Measurements from ENCODE around the gene ATXN2. TPM values are rescaled to one million over a fixed set of nuclear protein-coding genes. Genes with fewer than 3 reads are reported as not detected.

ATXN2 gene
- total RNA-seq, 1 experiment from 2014 or later = 108 TPM

DNA sequence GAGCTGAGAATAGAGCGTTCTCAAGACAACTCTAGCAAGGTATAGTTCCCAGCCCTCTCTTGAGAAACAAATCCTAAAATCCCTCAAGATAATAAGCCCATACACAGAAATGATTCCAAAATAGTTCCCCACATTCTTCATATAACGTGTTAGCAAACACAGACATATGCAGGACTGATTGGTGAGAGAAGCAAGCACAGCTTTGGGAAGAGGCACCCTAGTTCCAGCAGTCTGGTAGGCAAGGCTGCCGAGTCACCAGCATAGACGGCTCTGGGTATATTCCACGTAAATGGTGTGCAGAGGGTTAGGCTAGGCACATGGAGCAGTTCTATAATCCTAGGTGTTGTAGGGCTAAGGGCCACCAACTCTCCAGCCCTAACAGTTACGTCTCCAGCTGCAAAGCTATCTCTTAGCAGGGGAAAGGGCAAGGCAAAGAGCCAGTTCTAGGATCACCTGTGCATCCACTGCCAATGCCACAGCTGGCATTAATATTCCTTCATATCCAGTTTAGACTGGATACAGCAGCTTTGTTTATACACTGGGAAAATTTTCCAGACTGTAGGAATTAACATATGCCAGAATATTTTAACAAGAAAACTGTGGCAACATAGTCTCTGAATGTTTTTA is 140.5 kb downstream of the ATXN2 start:
- intact Hi-C loops (cut with micrococcal nuclease; ENCODE audit: unreplicated experiment) = no loop called here

DNA sequence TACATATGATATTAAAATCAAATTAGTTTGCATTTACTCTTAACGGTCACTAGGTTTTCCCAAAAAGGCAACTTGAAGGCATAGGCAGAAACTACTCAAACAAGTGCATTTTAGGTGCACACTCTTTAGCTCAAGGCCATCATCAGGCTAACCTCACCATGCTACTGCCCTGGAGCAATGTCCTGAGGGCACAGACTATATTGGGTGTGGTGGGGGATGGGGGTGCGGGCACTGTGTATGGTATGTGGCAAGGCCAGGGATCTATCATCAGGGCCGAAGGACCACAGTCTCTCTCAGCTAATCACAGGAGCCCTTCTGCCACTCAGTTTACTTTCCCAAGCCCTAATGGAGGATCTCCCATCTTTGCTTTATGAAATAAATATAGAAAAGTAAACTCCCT is 141.5 kb downstream of the ATXN2 start:
- Histone ChIP-seq H3K4me3 (no peak overlapping the region), H3K27me3 (ENCODE audit: insufficient read depth, low read depth) (no peaks in the 10 kb centered on the region), H3K9me3 (ENCODE audit: insufficient read depth, low read depth) (no peaks in the 10 kb centered on the region), H3F3A (ENCODE audit: insufficient read depth, low read depth) (peaks cover 41% of the 10 kb centered on the region), H4K20me1 (ENCODE audit: insufficient read depth) (peaks cover 27% of the 10 kb centered on the region), H3K4me1 (replicated peaks; ENCODE audit: insufficient read depth) (no peaks in the 10 kb centered on the region), H3K27ac (no peak overlapping the region), H3K9me2 (ENCODE audit: insufficient read depth) (no peaks in the 10 kb centered on the region), H3K36me3 (ENCODE audit: low read depth) (peaks cover 16% of the 10 kb centered on the region; the same call in 1 of the 2 replicates), H3K79me2 (ENCODE audit: low read depth) (no peaks in the 10 kb centered on the region), H3K4me2 (no peak overlapping the region), H2AFZ (no peak overlapping the region)
- TF ChIP-seq, protein P1, sequence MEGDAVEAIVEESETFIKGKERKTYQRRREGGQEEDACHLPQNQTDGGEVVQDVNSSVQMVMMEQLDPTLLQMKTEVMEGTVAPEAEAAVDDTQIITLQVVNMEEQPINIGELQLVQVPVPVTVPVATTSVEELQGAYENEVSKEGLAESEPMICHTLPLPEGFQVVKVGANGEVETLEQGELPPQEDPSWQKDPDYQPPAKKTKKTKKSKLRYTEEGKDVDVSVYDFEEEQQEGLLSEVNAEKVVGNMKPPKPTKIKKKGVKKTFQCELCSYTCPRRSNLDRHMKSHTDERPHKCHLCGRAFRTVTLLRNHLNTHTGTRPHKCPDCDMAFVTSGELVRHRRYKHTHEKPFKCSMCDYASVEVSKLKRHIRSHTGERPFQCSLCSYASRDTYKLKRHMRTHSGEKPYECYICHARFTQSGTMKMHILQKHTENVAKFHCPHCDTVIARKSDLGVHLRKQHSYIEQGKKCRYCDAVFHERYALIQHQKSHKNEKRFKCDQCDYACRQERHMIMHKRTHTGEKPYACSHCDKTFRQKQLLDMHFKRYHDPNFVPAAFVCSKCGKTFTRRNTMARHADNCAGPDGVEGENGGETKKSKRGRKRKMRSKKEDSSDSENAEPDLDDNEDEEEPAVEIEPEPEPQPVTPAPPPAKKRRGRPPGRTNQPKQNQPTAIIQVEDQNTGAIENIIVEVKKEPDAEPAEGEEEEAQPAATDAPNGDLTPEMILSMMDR (conservative IDR thresholded peaks at IDR 0.05) = no peak
- TF ChIP-seq EZH2 (IDR thresholded peaks at IDR 0.05; ENCODE audit: low read depth) = no peak
- DNase-seq = no peak
- POLR2A ChIA-PET (ENCODE audit: unreplicated experiment) = no interaction called here
- no TSS peak for BruUV-seq (replicated peaks)
- CTCF ChIA-PET = no interaction called here
- intact Hi-C loops (cut with micrococcal nuclease; ENCODE audit: unreplicated experiment) = no loop called here

More for the DNA sequence above, 140.5 kb downstream of the ATXN2 start:
- Histone ChIP-seq H3K9me2 (ENCODE audit: insufficient read depth) (no peaks in the 10 kb centered on the region), H3K27me3 (ENCODE audit: insufficient read depth, low read depth) (no peaks in the 10 kb centered on the region), H3K79me2 (ENCODE audit: low read depth) (no peaks in the 10 kb centered on the region), H3F3A (ENCODE audit: insufficient read depth, low read depth) (peaks cover 36% of the 10 kb centered on the region; the same call in 1 of the 2 replicates), H3K36me3 (ENCODE audit: low read depth) (peaks cover 16% of the 10 kb centered on the region; the same call in 1 of the 2 replicates), H3K4me1 (replicated peaks; ENCODE audit: insufficient read depth) (no peaks in the 10 kb centered on the region), H3K9me3 (ENCODE audit: insufficient read depth, low read depth) (no peaks in the 10 kb centered on the region), H3K4me3 (no peak overlapping the region), H4K20me1 (ENCODE audit: insufficient read depth) (peaks cover 27% of the 10 kb centered on the region), H3K27ac (no peak overlapping the region), H3K4me2 (no peak overlapping the region), H2AFZ (no peak overlapping the region)
- no peak for DNase-seq
- CTCF ChIA-PET = no interaction called here
- no TSS peak for BruUV-seq (replicated peaks)
- no peak for TF ChIP-seq EZH2 (IDR thresholded peaks at IDR 0.05; ENCODE audit: low read depth)
- TF ChIP-seq, protein P1 (conservative IDR thresholded peaks at IDR 0.05) = no peak
- POLR2A ChIA-PET (ENCODE audit: unreplicated experiment) = no interaction called here

DNA sequence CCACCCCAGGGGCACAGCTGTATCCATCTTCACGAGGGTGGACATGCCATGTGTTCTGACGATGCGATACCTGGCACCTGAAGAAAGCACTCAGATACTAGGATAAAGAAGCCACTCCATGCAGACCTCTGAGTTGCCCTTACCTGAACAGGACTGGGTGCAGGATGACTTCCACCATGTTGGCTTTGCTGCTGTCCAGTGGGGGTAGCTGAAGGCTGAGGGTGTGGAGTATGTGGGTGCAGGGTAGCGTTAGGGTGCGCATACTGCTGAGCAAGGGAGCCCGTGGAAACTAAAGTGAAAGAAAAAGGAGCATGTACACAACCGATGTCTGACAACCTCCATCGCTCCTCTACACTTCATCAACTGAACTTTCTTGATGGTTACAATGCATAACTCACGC is 142.0 kb downstream of the ATXN2 start:
- Histone ChIP-seq H3K9me3 (ENCODE audit: insufficient read depth, low read depth) (no peaks in the 10 kb centered on the region), H3F3A (ENCODE audit: insufficient read depth, low read depth) (peaks cover 43% of the 10 kb centered on the region), H3K9me2 (ENCODE audit: insufficient read depth) (no peaks in the 10 kb centered on the region), H3K27ac (no peak overlapping the region), H3K36me3 (ENCODE audit: low read depth) (peaks cover 16% of the 10 kb centered on the region; the same call in 1 of the 2 replicates), H3K79me2 (ENCODE audit: low read depth) (no peaks in the 10 kb centered on the region), H3K4me3 (no peak overlapping the region), H3K4me2 (no peak overlapping the region), H3K27me3 (ENCODE audit: insufficient read depth, low read depth) (no peaks in the 10 kb centered on the region), H3K4me1 (replicated peaks; ENCODE audit: insufficient read depth) (no peaks in the 10 kb centered on the region), H4K20me1 (ENCODE audit: insufficient read depth) (peaks cover 25% of the 10 kb centered on the region), H2AFZ (no peak overlapping the region)
- POLR2A ChIA-PET (ENCODE audit: unreplicated experiment) = no interaction called here
- BruUV-seq (replicated peaks) = no TSS peak
- DNase-seq = no peak
- intact Hi-C loops (cut with micrococcal nuclease; ENCODE audit: unreplicated experiment) = no loop called here
- TF ChIP-seq, protein P1 (conservative IDR thresholded peaks at IDR 0.05) = no peak
- no peak for TF ChIP-seq EZH2 (IDR thresholded peaks at IDR 0.05; ENCODE audit: low read depth)
- CTCF ChIA-PET = no interaction called here
